ENCODE data around the gene SETSIP. TPM values are rescaled to one million over a fixed set of nuclear protein-coding genes. Genes with fewer than 3 reads are reported as not detected.
"Not testable (repeated sequence)": the region's sequence is repeated elsewhere in the genome, so short reads cannot be mapped to it uniquely, and the experiment has no call there.

Gene SETSIP
- total and polyA plus RNA-seq, 4 experiments from 2014 or later = not detected

DNA sequence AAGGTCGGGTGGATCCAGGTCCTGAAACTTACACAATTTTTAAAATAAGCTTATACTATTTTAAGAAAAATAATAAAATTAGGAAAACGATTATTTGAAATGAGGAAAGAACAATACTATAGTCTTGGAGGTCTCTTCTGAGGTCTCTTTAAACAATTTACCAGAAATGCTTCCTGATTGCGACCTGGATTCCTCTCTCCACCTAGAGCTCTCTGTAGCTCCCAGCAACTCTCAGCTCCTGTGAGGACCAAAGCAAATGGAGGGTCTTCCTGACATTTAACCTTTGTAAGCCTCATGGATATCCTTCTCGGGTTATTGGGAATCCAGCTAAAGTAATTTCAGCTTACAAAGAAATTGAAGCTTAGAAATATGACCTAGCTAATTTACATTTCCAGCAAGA lies 5.8 kb upstream of the SETSIP start:
- ChIA-PET CTCF (ENCODE audit: partially characterized antibody) (interaction anchor here (1.0 to 1.5 kb wide), 3 partner anchors 18 to 284 kb away, joined by 3 read pairs; no protein-coding TSS in a partner anchor), POLR2A (ENCODE audit: partially characterized antibody) (interaction anchor here (0.7 to 1.1 kb wide), 3 partner anchors 12 to 751 kb away, joined by 3 to 4 read pairs (median 3); no protein-coding TSS in a partner anchor)
- Mint-ChIP-seq H3K4me1 (peaks cover 13 to 43% (median 18%) of the 10 kb centered on the region in 4 donors), H3K4me3 (peak overlapping the region; percentile 92 to 99 (median 98)), H3K36me3 (peaks cover 12 to 15% of the 10 kb centered on the region in 2 donors), H3K9me3 (peaks cover 0 to 13% (median 11%) of the 10 kb centered on the region in 8 donors), H3K27me3 (no peaks in the 10 kb centered on the region), H3K27ac (peak overlapping the region in 5 of 7 donors; percentile 42 to 95 (median 80))
- intact Hi-C loops (cut with micrococcal nuclease) = loop anchor here (5.0 kb wide), 1 partner anchor 216 kb away; the partner anchor contains the start of genes GLMN and RPAP2
- Histone ChIP-seq H3K27me3 (ENCODE audit: insufficient read depth, low read length) (no peaks in the 10 kb centered on the region), H3K27ac (ENCODE audit: low read depth, low read length) (peak overlapping the region; percentile 60), H3K4me1 (ENCODE audit: insufficient read depth, low read length) (peaks cover 7% of the 10 kb centered on the region), H3K9me3 (ENCODE audit: control insufficient read depth in 1 of 2, low read length in 2 of 2) (no peaks in the 10 kb centered on the region), H3K4me3 (ENCODE audit: low read length in 2 of 2) (peak overlapping the region in 1 of 2 donors; percentile 68), H3K36me3 (ENCODE audit: insufficient read depth, low read length) (no peaks in the 10 kb centered on the region)
- no peak for DNase-seq

DNA sequence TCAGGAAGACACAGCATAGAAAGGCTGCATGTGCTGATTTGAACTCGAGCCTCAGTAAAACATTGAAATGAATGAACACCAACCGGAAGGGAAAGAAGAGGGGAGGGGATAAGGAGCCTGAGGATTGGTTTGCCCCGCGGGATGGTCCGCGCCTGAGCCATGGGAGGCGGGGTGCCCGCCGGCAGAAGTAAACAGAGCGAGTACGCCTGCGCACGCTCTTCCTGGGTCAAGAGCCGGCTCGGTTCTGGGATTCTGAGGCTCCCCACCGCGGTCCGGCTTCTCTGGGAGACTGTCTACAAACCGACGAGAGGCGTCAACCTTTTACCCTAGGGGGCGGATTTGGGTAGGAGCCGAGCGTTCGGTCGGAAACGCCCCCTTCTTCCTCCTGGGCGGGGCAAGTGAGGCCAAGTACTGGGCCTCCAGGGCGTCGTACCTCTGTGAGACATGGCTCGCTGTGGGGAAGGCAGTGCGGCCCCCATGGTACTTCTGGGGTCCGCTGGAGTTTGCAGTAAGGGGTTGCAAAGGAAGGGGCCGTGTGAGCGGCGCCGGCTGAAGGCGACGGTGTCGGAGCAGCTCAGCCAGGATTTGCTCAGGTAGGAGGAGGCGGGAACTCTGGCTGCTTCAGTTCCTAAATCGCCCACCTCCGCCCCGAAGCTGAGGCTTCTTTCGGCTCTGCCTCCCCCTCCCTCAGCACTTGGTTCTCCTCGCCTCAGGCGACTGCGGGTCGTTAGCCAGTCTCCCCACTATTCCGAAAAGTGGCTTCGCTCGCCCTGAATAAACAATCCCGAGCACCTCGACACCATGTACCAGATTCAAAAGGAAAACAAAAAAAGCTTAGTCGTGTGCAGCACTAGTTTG lies 5.1 kb upstream of the SETSIP start, which contains the start of gene BTBD8:
TSS of gene BTBD8 (plus strand) at position 218 of the 858 bp plus-strand sequence. CDS start at position 445, 227 bp downstream.
- POLR2A ChIA-PET (ENCODE audit: partially characterized antibody) = interaction anchor here (0.6 to 1.1 kb wide), 4 partner anchors 12 to 752 kb away, joined by 3 to 4 read pairs (median 3); no protein-coding TSS in a partner anchor
- peaks cover 0 to 9% (median 6%) of the 10 kb centered on the region in 8 donors for H3K9me3 Mint-ChIP-seq
- Histone ChIP-seq H3K27me3 (ENCODE audit: insufficient read depth, low read length) (no peaks in the 10 kb centered on the region), H3K4me3 (ENCODE audit: low read length in 2 of 2) (peak within 1 kb of the TSS; percentile 68 to 89), H3K4me1 (ENCODE audit: insufficient read depth, low read length) (peaks cover 7% of the 10 kb centered on the region), H3K27ac (ENCODE audit: low read depth, low read length) (peak within 1 kb of the TSS; percentile 60), H3K36me3 (ENCODE audit: insufficient read depth, low read length) (no peaks in the 10 kb centered on the region), H3K9me3 (ENCODE audit: control insufficient read depth in 1 of 2, low read length in 2 of 2) (no peaks in the 10 kb centered on the region)
- peaks cover 13 to 43% (median 18%) of the 10 kb centered on the region in 4 donors for H3K4me1 Mint-ChIP-seq
- peak; percentile 83 to 89 (median 84) for DNase-seq
- H3K27ac Mint-ChIP-seq = peak within 1 kb of the TSS; percentile 42 to 96 (median 91)
- H3K4me3 Mint-ChIP-seq = peak within 1 kb of the TSS; percentile 92 to 99 (median 98)
- intact Hi-C loops (cut with micrococcal nuclease) = loop anchor here (5.0 kb wide), 1 partner anchor 217 kb away; the partner anchor contains the start of genes GLMN and RPAP2
- CTCF ChIA-PET (ENCODE audit: partially characterized antibody) = interaction anchor here (1.0 to 1.5 kb wide), 3 partner anchors 18 to 284 kb away, joined by 3 read pairs; no protein-coding TSS in a partner anchor
- peaks cover 8 to 11% of the 10 kb centered on the region in 2 donors for H3K36me3 Mint-ChIP-seq
- no peaks in the 10 kb centered on the region for H3K27me3 Mint-ChIP-seq

DNA sequence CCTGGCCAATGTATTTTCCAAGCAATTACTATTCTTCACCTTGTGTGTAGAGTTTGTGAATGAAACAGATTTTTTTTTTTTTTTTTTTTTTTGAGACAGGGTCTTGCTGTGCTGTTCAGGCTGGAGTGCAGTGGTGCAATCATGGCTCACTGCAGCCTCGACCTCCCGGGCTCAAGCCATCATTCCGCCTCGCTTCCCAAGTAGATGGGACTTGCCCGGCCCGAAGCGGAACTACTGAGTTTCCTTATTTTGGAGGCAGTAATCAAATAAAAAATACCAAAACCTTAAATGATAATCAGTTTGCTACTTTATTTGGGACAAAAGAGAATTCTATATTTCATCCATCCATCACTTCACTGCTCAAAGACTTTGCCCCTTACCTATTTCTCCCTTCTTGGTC lies 4.2 kb upstream of the SETSIP start:
- Histone ChIP-seq H3K27ac (ENCODE audit: low read depth, low read length) (no peak overlapping the region), H3K9me3 (ENCODE audit: control insufficient read depth in 1 of 2, low read length in 2 of 2) (no peaks in the 10 kb centered on the region), H3K36me3 (ENCODE audit: insufficient read depth, low read length) (no peaks in the 10 kb centered on the region), H3K4me3 (ENCODE audit: low read length in 2 of 2) (no peak overlapping the region), H3K27me3 (ENCODE audit: insufficient read depth, low read length) (no peaks in the 10 kb centered on the region), H3K4me1 (ENCODE audit: insufficient read depth, low read length) (peaks cover 7% of the 10 kb centered on the region)
- ChIA-PET POLR2A (ENCODE audit: partially characterized antibody) (no interaction called here), CTCF (ENCODE audit: partially characterized antibody) (no interaction called here)
- peak overlapping the region in 6 of 8 donors; percentile 45 to 99 (median 98) for H3K4me3 Mint-ChIP-seq
- intact Hi-C loops (cut with micrococcal nuclease) = no loop called here
- peak overlapping the region in 3 of 7 donors; percentile 14 to 96 (median 89) for H3K27ac Mint-ChIP-seq
- DNase-seq = no peak
- peaks cover 0 to 4% of the 10 kb centered on the region in 2 donors for H3K36me3 Mint-ChIP-seq
- peaks cover 13 to 41% (median 20%) of the 10 kb centered on the region in 4 donors for H3K4me1 Mint-ChIP-seq
- H3K27me3 Mint-ChIP-seq = no peaks in the 10 kb centered on the region
- peaks cover 0 to 2% (median 0%) of the 10 kb centered on the region in 8 donors for H3K9me3 Mint-ChIP-seq

DNA sequence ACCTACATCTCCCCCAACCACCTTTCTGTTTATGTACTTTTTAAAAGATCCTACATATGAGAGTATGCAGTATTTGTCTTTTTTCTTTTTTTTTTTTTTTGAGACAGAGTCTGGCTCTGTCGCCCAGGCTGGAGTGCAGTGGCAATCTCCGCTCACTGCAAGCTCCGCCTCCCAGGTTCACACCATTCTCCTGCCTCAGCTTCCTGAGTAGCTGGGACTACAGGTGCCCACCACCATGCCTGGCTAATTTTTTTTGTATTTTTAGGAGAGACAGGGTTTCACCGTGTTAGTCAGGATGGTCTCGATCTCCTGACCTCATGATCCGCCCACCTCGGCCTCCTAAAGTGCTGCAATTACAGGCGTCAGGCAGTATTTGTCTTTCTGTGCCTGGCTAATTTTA lies 2.9 kb upstream of the SETSIP start:
- H3K4me3 ChIP-seq (ENCODE audit: low read length in 2 of 2); H3K27me3 Mint-ChIP-seq; H3K27me3 ChIP-seq (ENCODE audit: insufficient read depth, low read length); intact Hi-C loops (cut with micrococcal nuclease); POLR2A ChIA-PET (ENCODE audit: partially characterized antibody); H3K4me3 Mint-ChIP-seq; H3K27ac ChIP-seq (ENCODE audit: low read depth, low read length); H3K9me3 ChIP-seq (ENCODE audit: control insufficient read depth in 1 of 2, low read length in 2 of 2); H3K9me3 Mint-ChIP-seq; H3K4me1 ChIP-seq (ENCODE audit: insufficient read depth, low read length); H3K36me3 ChIP-seq (ENCODE audit: insufficient read depth, low read length); DNase-seq; H3K36me3 Mint-ChIP-seq; CTCF ChIA-PET (ENCODE audit: partially characterized antibody): not testable (repeated sequence)
- Mint-ChIP-seq H3K27ac (peak overlapping the region in 2 of 7 donors; percentile 4 to 32), H3K4me1 (peaks cover 8 to 34% (median 20%) of the 10 kb centered on the region in 4 donors)

DNA sequence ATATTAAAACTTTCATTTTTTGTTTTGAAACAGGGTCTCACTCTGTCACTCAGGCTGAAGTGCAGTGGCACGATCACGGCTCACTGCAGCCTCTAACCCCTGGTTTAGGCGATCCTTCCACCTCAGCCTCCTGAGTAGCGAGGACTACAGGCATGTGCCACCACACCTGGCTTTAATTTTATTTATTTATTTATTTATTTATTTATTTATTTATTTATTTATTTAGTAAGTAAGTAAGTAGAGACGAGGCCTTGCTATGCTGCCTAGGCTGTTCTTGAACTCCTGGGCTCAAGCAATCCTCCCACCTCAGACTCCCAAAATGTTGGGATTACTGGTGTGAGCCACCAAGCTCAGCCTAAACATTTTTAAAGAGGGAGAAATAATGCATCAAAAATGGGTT lies 1.2 kb upstream of the SETSIP start:
- Histone ChIP-seq H3K27me3 (ENCODE audit: insufficient read depth, low read length) (no peaks in the 10 kb centered on the region), H3K4me3 (ENCODE audit: low read length in 2 of 2) (no peak overlapping the region), H3K4me1 (ENCODE audit: insufficient read depth, low read length) (peaks cover 6% of the 10 kb centered on the region), H3K36me3 (ENCODE audit: insufficient read depth, low read length) (no peaks in the 10 kb centered on the region), H3K9me3 (ENCODE audit: control insufficient read depth in 1 of 2, low read length in 2 of 2) (no peaks in the 10 kb centered on the region), H3K27ac (ENCODE audit: low read depth, low read length) (no peak overlapping the region)
- ChIA-PET POLR2A (ENCODE audit: partially characterized antibody) (no interaction called here), CTCF (ENCODE audit: partially characterized antibody) (no interaction called here)
- Mint-ChIP-seq H3K27ac (no peak overlapping the region), H3K36me3 (peaks cover 0 to 4% of the 10 kb centered on the region in 2 donors), H3K4me1 (peaks cover 7 to 20% (median 12%) of the 10 kb centered on the region in 4 donors), H3K4me3 (no peak overlapping the region), H3K9me3 (no peaks in the 10 kb centered on the region), H3K27me3 (no peaks in the 10 kb centered on the region)
- intact Hi-C loops (cut with micrococcal nuclease) = no loop called here
- DNase-seq = no peak

DNA sequence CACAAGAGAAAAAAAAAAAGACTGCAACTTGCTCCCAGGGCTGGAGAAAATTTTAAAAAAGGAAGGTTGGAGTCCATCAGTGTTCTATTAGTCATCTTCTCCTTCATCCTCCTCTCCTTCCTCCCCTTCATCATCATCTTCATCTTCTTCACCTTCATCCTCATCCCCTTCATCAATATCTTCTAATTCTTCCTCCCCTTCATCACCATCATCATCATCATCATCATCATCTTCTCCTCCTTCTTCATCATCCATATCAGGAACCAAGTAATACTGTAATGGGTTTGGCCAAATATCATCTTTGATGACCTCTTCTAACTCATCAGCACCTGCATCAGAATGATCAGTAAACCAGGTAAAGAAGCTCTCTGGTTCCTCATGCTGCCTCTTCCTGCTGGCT lies 765 bp downstream of the SETSIP start:
- H3K9me3 ChIP-seq (ENCODE audit: control insufficient read depth in 1 of 2, low read length in 2 of 2); H3K4me1 Mint-ChIP-seq; H3K4me3 ChIP-seq (ENCODE audit: low read length in 2 of 2); H3K36me3 ChIP-seq (ENCODE audit: insufficient read depth, low read length); H3K36me3 Mint-ChIP-seq; H3K27ac ChIP-seq (ENCODE audit: low read depth, low read length); H3K27ac Mint-ChIP-seq; H3K27me3 Mint-ChIP-seq; CTCF ChIA-PET (ENCODE audit: partially characterized antibody); H3K27me3 ChIP-seq (ENCODE audit: insufficient read depth, low read length); POLR2A ChIA-PET (ENCODE audit: partially characterized antibody); intact Hi-C loops (cut with micrococcal nuclease); H3K4me1 ChIP-seq (ENCODE audit: insufficient read depth, low read length); DNase-seq; H3K9me3 Mint-ChIP-seq; H3K4me3 Mint-ChIP-seq: not testable (repeated sequence)

DNA sequence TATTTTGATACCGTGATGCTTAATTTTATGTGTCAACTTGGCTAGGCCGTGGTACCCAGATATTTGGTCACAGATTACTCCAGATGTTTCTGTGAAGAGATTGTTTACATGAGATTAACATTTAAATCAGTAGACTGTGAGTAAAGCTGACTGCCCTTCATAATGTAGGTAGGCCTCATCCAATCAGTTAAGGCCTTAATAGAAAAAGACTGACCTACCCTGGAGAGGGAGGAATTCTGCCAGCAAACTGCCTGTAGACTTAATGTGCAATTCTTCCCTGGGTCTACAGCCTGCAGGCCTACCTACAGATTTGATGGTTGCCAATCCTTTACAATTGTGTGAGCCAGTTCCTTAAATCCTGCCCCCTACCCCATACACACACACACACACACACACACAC lies 4.3 kb downstream of the SETSIP start:
- CTCF ChIA-PET (ENCODE audit: partially characterized antibody) = no interaction called here
- H3K36me3 Mint-ChIP-seq = no peaks in the 10 kb centered on the region
- Histone ChIP-seq H3K4me3 (ENCODE audit: low read length in 2 of 2) (no peak overlapping the region), H3K27me3 (ENCODE audit: insufficient read depth, low read length) (no peaks in the 10 kb centered on the region), H3K27ac (ENCODE audit: low read depth, low read length) (no peak overlapping the region), H3K36me3 (ENCODE audit: insufficient read depth, low read length) (no peaks in the 10 kb centered on the region), H3K9me3 (ENCODE audit: control insufficient read depth in 1 of 2, low read length in 2 of 2) (no peaks in the 10 kb centered on the region), H3K4me1 (ENCODE audit: insufficient read depth, low read length) (no peaks in the 10 kb centered on the region)
- H3K4me3 Mint-ChIP-seq = no peak overlapping the region
- no peaks in the 10 kb centered on the region for H3K9me3 Mint-ChIP-seq
- no peak for DNase-seq
- intact Hi-C loops (cut with micrococcal nuclease) = no loop called here
- H3K27me3 Mint-ChIP-seq = no peaks in the 10 kb centered on the region
- H3K4me1 Mint-ChIP-seq = peaks cover 0 to 4% (median 2%) of the 10 kb centered on the region in 4 donors
- H3K27ac Mint-ChIP-seq = no peak overlapping the region
- POLR2A ChIA-PET (ENCODE audit: partially characterized antibody) = no interaction called here

All from CD4-positive, alpha-beta memory T cell (primary cell).